ENCODE results near the gene DENND6A. TPM values are rescaled to one million over a fixed set of nuclear protein-coding genes. Genes with fewer than 3 reads are reported as not detected.

DENND6A gene
- total RNA-seq, 1 experiment from 2014 or later = 21.8 TPM

DNA sequence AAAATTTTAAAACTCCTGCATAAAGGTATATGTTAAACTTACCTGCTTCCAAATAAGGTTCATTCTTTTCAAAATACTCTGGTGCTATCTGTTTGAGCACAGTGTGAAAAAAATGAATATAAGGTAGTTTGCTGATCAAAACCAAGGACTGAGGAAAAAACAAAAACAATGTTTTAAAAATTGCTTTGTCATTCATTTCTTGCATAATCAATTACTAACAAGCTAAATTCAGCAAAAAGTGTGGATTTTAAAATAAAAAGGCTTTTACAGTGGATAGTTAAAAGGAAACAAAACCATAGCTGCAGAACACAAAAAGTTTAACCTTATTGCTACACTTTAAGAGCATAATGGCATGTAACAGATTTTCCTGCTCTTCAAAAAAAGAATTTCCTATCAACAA lies 31.5 kb downstream of the DENND6A start:
- H3K36me3 Mint-ChIP-seq (ENCODE audit: insufficient read depth, unreplicated experiment) = peaks cover 26% of the 10 kb centered on the region
- H3K4me1 Mint-ChIP-seq (ENCODE audit: low read depth, unreplicated experiment) = no peaks in the 10 kb centered on the region
- Histone ChIP-seq H3K4me1 (no peaks in the 10 kb centered on the region), H3K4me3 (ENCODE audit: low read depth, low read length) (no peak overlapping the region), H3K36me3 (ENCODE audit: control insufficient read depth, insufficient read depth, low read length) (no peaks in the 10 kb centered on the region), H3K9me3 (no peaks in the 10 kb centered on the region), H3K27me3 (replicated peaks; ENCODE audit: control insufficient read depth, insufficient read depth, low read length) (no peaks in the 10 kb centered on the region)
- H3K27me3 Mint-ChIP-seq (ENCODE audit: insufficient read depth, unreplicated experiment) = no peaks in the 10 kb centered on the region
- BruUV-seq (replicated peaks) = no TSS peak
- H3K9me3 Mint-ChIP-seq (ENCODE audit: unreplicated experiment) = no peaks in the 10 kb centered on the region
- no peak for DNase-seq
- no peak overlapping the region for H3K4me3 Mint-ChIP-seq (ENCODE audit: unreplicated experiment)
- CTCF ChIA-PET = no interaction called here
- no peak overlapping the region for H3K27ac Mint-ChIP-seq (ENCODE audit: unreplicated experiment)
- TF ChIP-seq, protein P1, sequence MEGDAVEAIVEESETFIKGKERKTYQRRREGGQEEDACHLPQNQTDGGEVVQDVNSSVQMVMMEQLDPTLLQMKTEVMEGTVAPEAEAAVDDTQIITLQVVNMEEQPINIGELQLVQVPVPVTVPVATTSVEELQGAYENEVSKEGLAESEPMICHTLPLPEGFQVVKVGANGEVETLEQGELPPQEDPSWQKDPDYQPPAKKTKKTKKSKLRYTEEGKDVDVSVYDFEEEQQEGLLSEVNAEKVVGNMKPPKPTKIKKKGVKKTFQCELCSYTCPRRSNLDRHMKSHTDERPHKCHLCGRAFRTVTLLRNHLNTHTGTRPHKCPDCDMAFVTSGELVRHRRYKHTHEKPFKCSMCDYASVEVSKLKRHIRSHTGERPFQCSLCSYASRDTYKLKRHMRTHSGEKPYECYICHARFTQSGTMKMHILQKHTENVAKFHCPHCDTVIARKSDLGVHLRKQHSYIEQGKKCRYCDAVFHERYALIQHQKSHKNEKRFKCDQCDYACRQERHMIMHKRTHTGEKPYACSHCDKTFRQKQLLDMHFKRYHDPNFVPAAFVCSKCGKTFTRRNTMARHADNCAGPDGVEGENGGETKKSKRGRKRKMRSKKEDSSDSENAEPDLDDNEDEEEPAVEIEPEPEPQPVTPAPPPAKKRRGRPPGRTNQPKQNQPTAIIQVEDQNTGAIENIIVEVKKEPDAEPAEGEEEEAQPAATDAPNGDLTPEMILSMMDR (IDR thresholded peaks at IDR 0.05; ENCODE audit: insufficient read depth in 1 of 2, low read depth in 1 of 2, low read length in 1 of 2, severe bottlenecking in 1 of 2, unreplicated experiment in 1 of 2) = no peak
- POLR2A ChIA-PET = no interaction called here
- intact Hi-C loops (cut with micrococcal nuclease; ENCODE audit: unreplicated experiment) = no loop called here

DNA sequence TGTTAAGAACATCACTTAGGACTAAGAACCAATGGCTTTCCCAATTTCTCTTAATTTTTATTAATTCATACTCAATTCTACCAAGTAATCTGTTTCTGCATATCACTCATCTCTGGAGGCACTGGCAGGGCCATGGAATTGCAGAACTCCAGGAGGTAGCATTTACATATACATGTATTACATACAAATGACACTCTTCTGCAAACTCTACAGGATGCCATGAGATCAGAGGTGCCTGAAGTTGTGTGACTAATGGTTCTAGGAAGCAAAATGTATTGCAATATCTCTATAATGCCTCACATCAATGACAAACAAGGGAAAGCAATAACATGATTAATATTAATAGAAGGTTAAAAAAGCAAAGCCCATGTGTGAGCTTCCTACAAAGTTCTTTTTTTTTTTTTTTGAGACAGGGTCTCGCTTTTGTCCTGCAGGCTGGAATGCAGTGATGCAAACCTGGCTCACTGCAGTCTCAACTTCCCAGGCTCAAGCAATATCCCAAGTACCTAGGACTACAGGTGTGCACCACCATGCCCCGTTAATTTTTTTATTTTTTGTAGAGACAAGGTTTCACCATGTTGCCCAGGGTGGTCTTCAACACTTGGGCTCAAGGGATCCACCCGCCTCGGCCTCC lies 33.0 kb downstream of the DENND6A start:
- Mint-ChIP-seq H3K4me1 (ENCODE audit: low read depth, unreplicated experiment) (no peaks in the 10 kb centered on the region), H3K27me3 (ENCODE audit: insufficient read depth, unreplicated experiment) (no peaks in the 10 kb centered on the region)
- H3K9me3 ChIP-seq = no peaks in the 10 kb centered on the region

DNA sequence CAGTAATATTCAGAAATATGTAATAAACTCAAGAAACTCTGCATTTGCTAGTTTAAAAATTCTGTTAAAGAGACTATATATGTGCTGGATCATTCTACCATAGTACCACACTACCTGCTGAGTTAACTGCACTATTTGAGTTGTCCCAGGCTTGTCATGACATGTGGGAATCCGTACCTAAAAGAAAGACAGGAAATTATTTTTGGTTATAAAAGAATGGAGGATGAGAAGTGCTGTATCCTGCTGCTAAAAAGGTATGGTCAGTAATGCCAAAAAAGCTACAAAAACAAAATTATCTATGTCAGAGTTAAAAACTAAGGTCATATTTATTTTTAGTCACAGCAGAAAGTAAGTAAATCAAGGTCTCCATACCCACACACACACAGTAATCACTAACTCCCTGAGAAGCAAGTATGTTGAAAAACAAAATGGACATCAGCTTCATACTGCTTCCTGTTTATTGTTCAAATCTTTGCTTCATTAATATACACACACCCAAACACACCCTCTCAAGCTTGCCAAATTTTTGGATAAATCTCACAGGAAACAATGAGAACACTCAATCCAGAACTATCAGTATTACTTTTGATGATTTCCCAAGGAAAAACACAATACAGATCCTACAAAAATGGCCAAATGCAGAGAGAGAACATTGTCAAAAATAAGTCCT lies 33.7 kb downstream of the DENND6A start:
- BruUV-seq (replicated peaks) = no TSS peak
- Mint-ChIP-seq H3K27me3 (ENCODE audit: insufficient read depth, unreplicated experiment) (no peaks in the 10 kb centered on the region), H3K27ac (ENCODE audit: unreplicated experiment) (no peak overlapping the region), H3K9me3 (ENCODE audit: unreplicated experiment) (no peaks in the 10 kb centered on the region), H3K4me3 (ENCODE audit: unreplicated experiment) (no peak overlapping the region), H3K4me1 (ENCODE audit: low read depth, unreplicated experiment) (no peaks in the 10 kb centered on the region), H3K36me3 (ENCODE audit: insufficient read depth, unreplicated experiment) (peaks cover 29% of the 10 kb centered on the region)
- Histone ChIP-seq H3K9me3 (no peaks in the 10 kb centered on the region), H3K27me3 (replicated peaks; ENCODE audit: control insufficient read depth, insufficient read depth, low read length) (no peaks in the 10 kb centered on the region), H3K4me3 (ENCODE audit: low read depth, low read length) (no peak overlapping the region), H3K36me3 (ENCODE audit: control insufficient read depth, insufficient read depth, low read length) (no peaks in the 10 kb centered on the region), H3K4me1 (no peaks in the 10 kb centered on the region)
- intact Hi-C loops (cut with micrococcal nuclease; ENCODE audit: unreplicated experiment) = no loop called here
- DNase-seq = no peak
- CTCF ChIA-PET = no interaction called here
- TF ChIP-seq, protein P1 (IDR thresholded peaks at IDR 0.05; ENCODE audit: insufficient read depth in 1 of 2, low read depth in 1 of 2, low read length in 1 of 2, severe bottlenecking in 1 of 2, unreplicated experiment in 1 of 2) = no peak
- POLR2A ChIA-PET = no interaction called here

More for the DNA sequence above, 33.0 kb downstream of the DENND6A start:
- Mint-ChIP-seq H3K9me3 (ENCODE audit: unreplicated experiment) (no peaks in the 10 kb centered on the region), H3K36me3 (ENCODE audit: insufficient read depth, unreplicated experiment) (peaks cover 26% of the 10 kb centered on the region), H3K4me3 (ENCODE audit: unreplicated experiment) (no peak overlapping the region), H3K27ac (ENCODE audit: unreplicated experiment) (no peak overlapping the region)
- TF ChIP-seq, protein P1 (IDR thresholded peaks at IDR 0.05; ENCODE audit: insufficient read depth in 1 of 2, low read depth in 1 of 2, low read length in 1 of 2, severe bottlenecking in 1 of 2, unreplicated experiment in 1 of 2) = no peak
- POLR2A ChIA-PET = no interaction called here
- no TSS peak for BruUV-seq (replicated peaks)
- intact Hi-C loops (cut with micrococcal nuclease; ENCODE audit: unreplicated experiment) = no loop called here
- no peaks in the 10 kb centered on the region for H3K27me3 ChIP-seq (replicated peaks; ENCODE audit: control insufficient read depth, insufficient read depth, low read length)
- no peak for DNase-seq
- no peaks in the 10 kb centered on the region for H3K4me1 ChIP-seq
- H3K4me3 ChIP-seq (ENCODE audit: low read depth, low read length) = no peak overlapping the region
- H3K36me3 ChIP-seq (ENCODE audit: control insufficient read depth, insufficient read depth, low read length) = no peaks in the 10 kb centered on the region
- CTCF ChIA-PET = no interaction called here
